ACC112 (cell line): ENCODE measurements around the gene LUC7L2.
A peak's percentile ranks its signal among the peaks of the same experiment; 100 is the strongest.
"Not testable (repeated sequence)": the region's sequence is repeated elsewhere in the genome, so short reads cannot be mapped to it uniquely, and the experiment has no call there.

ENCODE experiments used
- H2AFZ ChIP-seq: fragments of 200-600 bp; sonication (generic); one replicate; pipeline ENCODE4 v1.6.0; 2017; ENCODE audit warnings: antibody characterized with exemption, low read length; ENCODE audit not compliant: unreplicated experiment
- H3K27ac ChIP-seq: fragments of 200-600 bp; sonication (generic); 2 replicates; pipeline ENCODE4 v1.5.1; 2014; ENCODE audit warnings: low read depth, mild to moderate bottlenecking, antibody characterized with exemption, low read length, moderate library complexity
- H3K27me3 ChIP-seq: fragments of 200-600 bp; sonication (generic); 2 replicates; pipeline ENCODE4 v1.6.1; 2014; ENCODE audit warnings: mild to moderate bottlenecking, antibody characterized with exemption, low read length, moderate library complexity, mixed read lengths; ENCODE audit not compliant: insufficient read depth
- H3K36me3 ChIP-seq: fragments of 200-600 bp; sonication (generic); 2 replicates; pipeline ENCODE4 v1.6.1; 2016; ENCODE audit warnings: mild to moderate bottlenecking, antibody characterized with exemption, low read length, moderate library complexity, mixed read lengths; ENCODE audit not compliant: insufficient read depth
- H3K4me1 ChIP-seq: fragments of 200-600 bp; sonication (generic); one replicate; pipeline ENCODE4 v1.6.1; 2016; ENCODE audit warnings: low read length, mixed read lengths; ENCODE audit not compliant: insufficient read depth, unreplicated experiment, control insufficient read depth
- H3K4me3 ChIP-seq: fragments of 200-600 bp; sonication (generic); 2 replicates; pipeline ENCODE4 v1.5.1; 2014; ENCODE audit warnings: mild to moderate bottlenecking, low read depth, low read length
- H3K79me2 ChIP-seq: fragments of 200-600 bp; sonication (generic); one replicate; pipeline ENCODE4 v1.6.0; 2016; ENCODE audit warnings: low read length; ENCODE audit not compliant: control insufficient read depth, unreplicated experiment, insufficient read depth

LUC7L2 gene

GRCh38 chr7:139396323-139396951 lies 36.7 kb downstream of the LUC7L2 start:
- peaks cover 47% of the 10 kb centered on the region for H3K79me2 ChIP-seq
- no peak overlapping the region for H2AFZ ChIP-seq
- H3K36me3 ChIP-seq = peaks cover 25% of the 10 kb centered on the region
- H3K4me3 ChIP-seq = no peak overlapping the region
- no peaks in the 10 kb centered on the region for H3K27me3 ChIP-seq
- H3K4me1 ChIP-seq = peaks cover 10% of the 10 kb centered on the region
- H3K27ac ChIP-seq = 0 out of 2 replicates have a peak overlapping the region, but pooled peaks have one; percentile 17

- no peak overlapping the region for H3K27ac ChIP-seq
- H3K27me3 ChIP-seq = no peaks in the 10 kb centered on the region
- no peak overlapping the region for H2AFZ ChIP-seq
- H3K4me3 ChIP-seq = no peak overlapping the region
- peaks cover 44% of the 10 kb centered on the region for H3K79me2 ChIP-seq
- peaks cover 10% of the 10 kb centered on the region for H3K4me1 ChIP-seq
- peaks cover 31% of the 10 kb centered on the region for H3K36me3 ChIP-seq
Observed at GRCh38 chr7:139397192-139397591, 37.5 kb downstream of the LUC7L2 start.

DNA sequence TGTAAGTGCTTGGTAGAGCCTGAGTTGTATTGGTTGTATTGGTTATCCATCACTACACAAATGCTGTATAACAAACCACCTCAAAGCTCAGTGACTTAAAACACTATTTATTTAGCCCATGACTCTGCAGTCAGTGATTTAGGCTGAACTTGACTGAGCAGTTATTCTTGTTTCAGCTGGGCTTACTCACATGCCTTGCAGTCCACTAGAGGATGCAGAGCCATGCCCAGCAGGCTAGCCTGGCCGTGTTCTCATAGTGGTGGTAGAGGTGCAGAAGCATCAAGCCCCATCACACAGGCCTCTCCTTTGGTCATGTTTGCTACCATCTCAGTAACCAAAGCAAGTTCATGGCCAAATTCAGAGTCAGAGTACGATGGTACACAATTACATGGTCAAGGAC lies 43.9 kb downstream of the LUC7L2 start:
- Histone ChIP-seq H3K4me1 (no peaks in the 10 kb centered on the region), H3K27ac (no peak overlapping the region), H3K36me3 (peaks cover 54% of the 10 kb centered on the region), H2AFZ (no peak overlapping the region), H3K79me2 (no peaks in the 10 kb centered on the region), H3K4me3 (no peak overlapping the region), H3K27me3 (no peaks in the 10 kb centered on the region)

DNA sequence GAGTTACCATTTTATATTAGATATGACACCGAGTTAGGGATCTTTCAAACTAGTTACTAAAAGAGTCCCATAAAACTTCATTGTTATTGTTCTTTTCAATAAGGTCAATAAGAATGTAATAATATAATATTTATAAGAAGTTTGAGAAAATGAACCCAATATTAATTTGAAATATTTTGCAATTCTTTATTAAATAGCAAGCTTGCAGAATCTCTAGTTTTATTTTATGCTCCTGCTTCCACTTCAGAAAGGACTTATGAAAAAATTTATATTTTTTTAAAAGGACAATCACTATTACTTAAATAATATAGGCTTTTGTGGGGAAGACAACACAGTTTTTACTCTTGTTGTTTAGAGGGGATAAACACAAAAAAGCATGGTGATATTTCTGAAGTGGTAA lies 47.9 kb downstream of the LUC7L2 start:
- H3K79me2 ChIP-seq = no peaks in the 10 kb centered on the region
- H2AFZ ChIP-seq = no peak overlapping the region
- H3K27ac ChIP-seq = no peak overlapping the region
- no peaks in the 10 kb centered on the region for H3K27me3 ChIP-seq
- H3K4me3 ChIP-seq = no peak overlapping the region
- H3K4me1 ChIP-seq = no peaks in the 10 kb centered on the region
- peaks cover 58% of the 10 kb centered on the region for H3K36me3 ChIP-seq

- H3K4me3 ChIP-seq, H3K79me2 ChIP-seq, H3K27ac ChIP-seq, H3K4me1 ChIP-seq, H3K27me3 ChIP-seq, H2AFZ ChIP-seq: not testable (repeated sequence)
- peaks cover 47% of the 10 kb centered on the region for H3K36me3 ChIP-seq
Observed at GRCh38 chr7:139414743-139415402, 55.2 kb downstream of the LUC7L2 start.

GRCh38 chr7:139416405-139416804 lies 56.7 kb downstream of the LUC7L2 start:
- peaks cover 38% of the 10 kb centered on the region for H3K36me3 ChIP-seq
- H3K79me2 ChIP-seq = no peaks in the 10 kb centered on the region
- H2AFZ ChIP-seq = no peak overlapping the region

DNA sequence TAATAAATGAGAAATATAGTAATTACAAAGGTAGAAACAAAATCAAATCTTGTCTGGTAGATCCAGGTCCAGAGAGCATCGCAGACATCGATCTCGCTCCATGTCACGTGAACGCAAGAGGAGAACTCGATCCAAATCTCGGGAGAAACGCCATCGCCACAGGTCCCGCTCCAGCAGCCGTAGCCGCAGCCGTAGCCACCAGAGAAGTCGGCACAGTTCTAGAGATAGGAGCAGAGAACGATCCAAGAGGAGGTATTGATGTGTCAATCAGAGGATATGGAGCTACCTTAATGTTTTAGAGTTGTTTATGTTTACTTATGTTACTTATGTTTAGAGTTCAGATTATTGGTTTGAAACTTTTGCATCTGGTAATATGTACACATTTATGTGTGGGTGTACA lies 57.8 kb downstream of the LUC7L2 start:
- Histone ChIP-seq H3K36me3 (peaks cover 35% of the 10 kb centered on the region), H3K27ac (no peak overlapping the region)

More at GRCh38 chr7:139416405-139416804, 56.7 kb downstream of the LUC7L2 start:
- Histone ChIP-seq H3K27ac (no peak overlapping the region), H3K4me3 (no peak overlapping the region), H3K27me3 (no peaks in the 10 kb centered on the region), H3K4me1 (no peaks in the 10 kb centered on the region)

DNA sequence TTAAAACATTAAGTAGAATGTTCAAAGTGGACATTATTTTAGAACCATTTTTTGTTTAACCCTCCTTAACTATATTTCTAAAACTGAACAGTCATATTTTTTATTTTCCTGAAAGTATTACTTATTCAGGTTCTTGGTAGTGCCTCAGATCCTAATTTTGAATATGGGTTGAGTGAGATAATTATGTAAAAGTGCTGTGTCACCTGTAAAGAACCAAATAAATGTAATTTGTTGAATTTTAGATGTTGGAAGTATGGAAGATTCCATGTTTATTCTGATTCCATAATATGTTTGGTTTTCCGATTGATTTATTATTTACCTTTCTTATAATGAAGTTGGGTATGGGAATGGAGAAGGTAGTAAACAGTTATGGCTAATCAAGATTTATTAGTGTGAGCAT lies 61.4 kb downstream of the LUC7L2 start:
- Histone ChIP-seq H3K36me3 (peaks cover 25% of the 10 kb centered on the region), H3K27ac (no peak overlapping the region), H3K79me2 (no peaks in the 10 kb centered on the region), H2AFZ (no peak overlapping the region), H3K4me3 (no peak overlapping the region), H3K4me1 (no peaks in the 10 kb centered on the region), H3K27me3 (no peaks in the 10 kb centered on the region)

More for the DNA sequence above, 57.8 kb downstream of the LUC7L2 start:
- no peak overlapping the region for H2AFZ ChIP-seq
- H3K4me3 ChIP-seq = no peak overlapping the region
- H3K79me2 ChIP-seq = no peaks in the 10 kb centered on the region
- no peaks in the 10 kb centered on the region for H3K4me1 ChIP-seq
- no peaks in the 10 kb centered on the region for H3K27me3 ChIP-seq

- Histone ChIP-seq H3K27me3 (no peaks in the 10 kb centered on the region), H3K4me1 (no peaks in the 10 kb centered on the region), H3K27ac (no peak overlapping the region), H2AFZ (no peak overlapping the region), H3K79me2 (no peaks in the 10 kb centered on the region), H3K36me3 (peaks cover 15% of the 10 kb centered on the region), H3K4me3 (no peak overlapping the region)
Observed at GRCh38 chr7:139422126-139422525, 62.4 kb downstream of the LUC7L2 start.

DNA sequence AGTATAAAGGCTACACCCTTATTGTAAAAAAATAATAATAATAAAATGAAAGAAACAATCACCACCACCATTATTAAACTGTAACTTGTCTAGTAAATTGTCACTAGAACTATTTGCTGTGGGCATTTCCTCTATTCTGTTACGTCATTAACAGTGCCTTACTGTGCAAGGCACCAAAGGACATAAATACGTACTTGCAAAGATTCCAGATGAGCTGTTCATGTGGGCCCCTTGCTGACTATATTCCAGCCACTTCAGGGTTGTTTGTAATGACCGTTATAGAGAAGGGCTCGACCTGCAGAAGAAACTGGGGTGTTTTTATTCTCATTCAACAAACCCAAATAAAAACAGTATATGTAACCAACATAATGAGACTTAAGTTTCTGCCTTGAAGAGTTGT lies 63.4 kb downstream of the LUC7L2 start:
- Histone ChIP-seq H3K36me3 (peaks cover 6% of the 10 kb centered on the region), H3K4me3 (no peak overlapping the region), H2AFZ (no peak overlapping the region), H3K27ac (no peak overlapping the region), H3K4me1 (no peaks in the 10 kb centered on the region), H3K27me3 (no peaks in the 10 kb centered on the region), H3K79me2 (no peaks in the 10 kb centered on the region)

DNA sequence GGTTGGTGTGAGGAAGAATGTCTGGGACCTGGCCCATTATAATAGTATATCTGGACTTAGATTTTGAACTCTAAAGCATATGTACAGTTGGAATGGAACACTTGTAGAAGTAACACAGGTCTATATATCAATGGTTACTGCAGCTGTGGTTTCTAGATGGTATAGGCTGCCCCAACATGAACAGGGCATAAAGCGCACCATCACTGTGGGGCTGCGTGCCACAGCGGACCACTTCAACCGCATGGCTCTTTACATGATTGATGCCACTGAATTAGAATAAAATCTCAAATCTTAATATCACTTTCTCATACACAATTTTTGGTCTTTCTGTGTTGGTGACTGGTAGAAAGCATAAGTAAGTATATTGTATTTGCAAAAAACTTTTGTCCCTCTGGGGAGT lies 64.3 kb downstream of the LUC7L2 start:
- Histone ChIP-seq H3K27ac (no peak overlapping the region), H3K36me3 (peaks cover 5% of the 10 kb centered on the region), H3K4me1 (no peaks in the 10 kb centered on the region)

More for the DNA sequence above, 64.3 kb downstream of the LUC7L2 start:
- H2AFZ ChIP-seq = no peak overlapping the region
- H3K4me3 ChIP-seq = no peak overlapping the region
- no peaks in the 10 kb centered on the region for H3K79me2 ChIP-seq
- H3K27me3 ChIP-seq = no peaks in the 10 kb centered on the region
